Progenitor cell of endocrine pancreas (in vitro differentiated cells): ENCODE data around the gene C1QL2. TPM values are rescaled to one million over a fixed set of nuclear protein-coding genes. Genes with fewer than 3 reads are reported as not detected.

Source experiments
- DNase-seq: peaks from one replicate; pipeline ENCODE4 v3.0.0; 2021; ENCODE audit warnings: low spot score; ENCODE audit not compliant: unreplicated experiment
- H3K27ac Mint-ChIP-seq: 2 replicates; pipeline ENCODE4 v1.8.0; 2021; ENCODE audit warnings: mild to moderate bottlenecking, moderate library complexity, mixed read lengths
- H3K27me3 Mint-ChIP-seq: 2 replicates; pipeline ENCODE4 v1.8.0; 2021; ENCODE audit warnings: mixed read lengths
- H3K36me3 Mint-ChIP-seq: 2 replicates; pipeline ENCODE4 v1.8.0; 2022; ENCODE audit warnings: mixed read lengths; ENCODE audit not compliant: insufficient read depth
- H3K4me1 Mint-ChIP-seq: 2 replicates; pipeline ENCODE4 v1.8.0; 2021; ENCODE audit warnings: low read depth, mixed read lengths
- H3K4me3 Mint-ChIP-seq: 2 replicates; pipeline ENCODE4 v1.8.0; 2021; ENCODE audit warnings: low read depth, mild to moderate bottlenecking, moderate library complexity, mixed read lengths
- H3K9me3 Mint-ChIP-seq: 2 replicates; pipeline ENCODE4 v1.8.0; 2021; ENCODE audit warnings: low read depth, mixed read lengths
- CTCF ChIP-seq: fragments of 200-600 bp; sonication (generic); IDR thresholded peaks from one replicate; pipeline ENCODE4 v1.5.0; 2021; ENCODE audit warnings: antibody characterized with exemption, mild to moderate bottlenecking; ENCODE audit not compliant: unreplicated experiment
- total RNA-seq: library from RNA; stranded (reverse); gene quantifications from 2 replicates; pipeline ENCODE4 v1.2.1, GENCODE V29; 2021

The C1QL2 gene
- total RNA-seq, 1 donor from 2014 or later: 0.14 TPM

DNA sequence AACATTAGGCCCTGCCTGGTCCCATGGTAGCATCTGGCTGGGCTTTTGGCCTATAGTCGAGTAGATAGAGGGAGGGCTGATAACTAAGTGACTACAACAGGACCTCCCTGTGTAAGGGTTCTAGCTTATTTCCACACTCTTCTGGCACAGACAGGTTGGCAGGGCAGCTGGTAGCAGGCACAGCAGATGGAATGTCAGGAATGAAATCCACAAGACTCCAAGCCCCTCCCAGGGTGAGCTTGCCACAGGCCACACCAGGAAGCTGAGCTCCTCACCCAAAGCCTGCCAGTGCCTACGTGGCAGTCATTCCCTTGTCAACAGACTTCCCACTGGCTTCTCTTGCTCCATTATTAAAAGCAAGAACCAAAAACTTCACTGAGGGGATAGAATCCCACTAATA, 20.7 kb upstream of the C1QL2 start:
- H3K27ac Mint-ChIP-seq: no peak overlapping the region
- H3K4me3 Mint-ChIP-seq: no peak overlapping the region
- no peak for DNase-seq
- H3K4me1 Mint-ChIP-seq: no peaks in the 10 kb centered on the region
- peaks cover 6% of the 10 kb centered on the region for H3K27me3 Mint-ChIP-seq
- H3K9me3 Mint-ChIP-seq: no peaks in the 10 kb centered on the region
- H3K36me3 Mint-ChIP-seq: no peaks in the 10 kb centered on the region
- TF ChIP-seq CTCF: no peak

DNA sequence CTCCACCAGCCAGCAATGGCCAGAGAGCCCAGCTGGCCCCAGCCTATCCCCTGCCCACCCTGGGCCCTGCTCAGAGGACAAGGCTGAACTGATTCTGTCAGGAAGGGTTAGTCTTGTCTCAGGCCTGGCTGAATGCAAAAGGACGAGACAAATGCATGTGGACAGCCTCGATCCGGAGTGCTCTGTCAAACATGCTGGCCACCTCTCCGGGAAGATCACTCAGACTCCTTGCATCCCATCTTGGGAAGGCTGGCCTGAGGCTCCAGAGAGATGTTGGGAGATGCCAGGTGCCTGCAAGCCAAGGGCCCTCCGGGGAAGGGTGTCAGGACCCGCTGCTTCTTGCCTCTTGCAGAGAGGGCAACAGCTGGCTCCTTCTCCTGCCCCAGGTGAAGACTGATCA, 20.2 kb upstream of the C1QL2 start:
- H3K27ac Mint-ChIP-seq: no peak overlapping the region
- H3K4me3 Mint-ChIP-seq: no peak overlapping the region
- no peaks in the 10 kb centered on the region for H3K36me3 Mint-ChIP-seq
- H3K4me1 Mint-ChIP-seq: no peaks in the 10 kb centered on the region
- H3K9me3 Mint-ChIP-seq: no peaks in the 10 kb centered on the region
- H3K27me3 Mint-ChIP-seq: peaks cover 6% of the 10 kb centered on the region
- no peak for DNase-seq
- TF ChIP-seq CTCF: no peak

- TF ChIP-seq CTCF: no peak
- no peak overlapping the region for H3K27ac Mint-ChIP-seq
These were observed 19.3 kb upstream of the C1QL2 start for GRCh38 chr2:119177838-119178190.

DNA sequence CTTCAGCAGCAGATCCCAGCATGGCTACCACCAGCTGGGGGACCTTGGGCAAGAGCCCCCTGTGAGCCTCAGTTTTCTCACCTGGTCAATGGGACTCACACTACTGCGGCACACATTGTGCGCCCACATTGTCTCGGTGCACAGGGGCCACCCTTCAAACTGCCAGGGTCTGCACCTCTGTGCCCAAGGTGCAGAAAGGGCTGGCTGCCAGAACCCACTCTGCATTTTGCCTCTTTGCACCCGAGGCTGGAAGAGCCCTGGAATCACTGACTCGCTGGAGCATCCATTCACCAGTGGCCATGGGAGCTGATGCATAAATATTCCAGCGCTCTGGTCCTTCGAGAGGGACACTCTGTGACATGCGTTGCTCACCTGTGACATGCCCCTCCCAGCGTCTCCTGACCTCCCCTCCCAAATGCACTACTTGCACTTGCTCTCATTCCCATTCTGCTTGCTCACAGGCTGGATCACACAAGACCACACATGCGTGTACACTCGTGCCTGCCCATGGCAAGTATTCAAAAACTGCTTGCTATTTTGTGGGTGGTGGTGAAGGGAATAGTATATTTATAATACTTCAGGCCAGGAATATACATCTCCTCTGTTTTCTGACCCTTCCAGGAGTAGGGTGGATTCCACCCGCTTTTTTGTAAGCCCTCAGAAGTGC, 18.8 kb upstream of the C1QL2 start:
- no peaks in the 10 kb centered on the region for H3K9me3 Mint-ChIP-seq
- H3K4me3 Mint-ChIP-seq: no peak overlapping the region
- H3K4me1 Mint-ChIP-seq: no peaks in the 10 kb centered on the region
- no peak for DNase-seq
- H3K27me3 Mint-ChIP-seq: peaks cover 6% of the 10 kb centered on the region
- no peak for TF ChIP-seq CTCF
- H3K36me3 Mint-ChIP-seq: no peaks in the 10 kb centered on the region
- H3K27ac Mint-ChIP-seq: no peak overlapping the region

More at GRCh38 chr2:119177838-119178190, 19.3 kb upstream of the C1QL2 start:
- DNase-seq: no peak
- no peaks in the 10 kb centered on the region for H3K36me3 Mint-ChIP-seq
- no peaks in the 10 kb centered on the region for H3K9me3 Mint-ChIP-seq
- no peaks in the 10 kb centered on the region for H3K4me1 Mint-ChIP-seq
- peaks cover 6% of the 10 kb centered on the region for H3K27me3 Mint-ChIP-seq
- H3K4me3 Mint-ChIP-seq: no peak overlapping the region

- H3K27ac Mint-ChIP-seq: no peak overlapping the region
These were observed 17.0 kb upstream of the C1QL2 start for GRCh38 chr2:119175517-119175916.

More at GRCh38 chr2:119175517-119175916, 17.0 kb upstream of the C1QL2 start:
- H3K4me1 Mint-ChIP-seq: no peaks in the 10 kb centered on the region
- H3K9me3 Mint-ChIP-seq: no peaks in the 10 kb centered on the region
- DNase-seq: no peak
- no peak for TF ChIP-seq CTCF
- peaks cover 9% of the 10 kb centered on the region for H3K27me3 Mint-ChIP-seq
- H3K36me3 Mint-ChIP-seq: no peaks in the 10 kb centered on the region
- no peak overlapping the region for H3K4me3 Mint-ChIP-seq
